ENCODE data around the gene GUK1. TPM values are rescaled to one million over a fixed set of nuclear protein-coding genes. Genes with fewer than 3 reads are reported as not detected.

The GUK1 gene
- total RNA-seq, 1 donor from 2014 or later: 87.7 TPM

DNA sequence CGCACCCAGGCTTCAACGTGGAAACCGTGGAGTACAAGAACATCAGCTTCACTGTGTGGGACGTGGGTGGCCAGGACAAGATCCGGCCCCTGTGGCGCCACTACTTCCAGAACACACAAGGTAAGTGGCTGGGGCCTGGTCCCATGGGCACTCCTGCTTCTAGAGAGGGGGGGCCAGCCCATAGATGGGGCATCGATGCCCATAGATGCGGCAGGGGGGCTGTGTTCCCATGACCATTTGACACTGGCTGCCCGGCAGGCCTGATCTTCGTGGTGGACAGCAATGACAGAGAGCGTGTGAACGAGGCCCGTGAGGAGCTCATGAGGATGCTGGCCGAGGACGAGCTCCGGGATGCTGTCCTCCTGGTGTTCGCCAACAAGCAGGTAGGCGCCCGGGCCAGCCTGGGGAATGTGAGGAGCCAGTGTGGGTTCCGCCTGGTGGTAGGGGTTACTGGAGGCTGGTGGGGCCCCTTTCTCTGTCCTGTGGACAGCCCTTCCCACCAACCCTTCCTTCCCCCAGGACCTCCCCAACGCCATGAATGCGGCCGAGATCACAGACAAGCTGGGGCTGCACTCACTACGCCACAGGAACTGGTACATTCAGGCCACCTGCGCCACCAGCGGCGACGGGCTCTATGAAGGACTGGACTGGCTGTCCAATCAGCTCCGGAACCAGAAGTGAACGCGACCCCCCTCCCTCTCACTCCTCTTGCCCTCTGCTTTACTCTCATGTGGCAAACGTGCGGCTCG is 42.6 kb upstream of the GUK1 start:
- peaks cover 52% of the 10 kb centered on the region for H3K36me3 Mint-ChIP-seq

DNA sequence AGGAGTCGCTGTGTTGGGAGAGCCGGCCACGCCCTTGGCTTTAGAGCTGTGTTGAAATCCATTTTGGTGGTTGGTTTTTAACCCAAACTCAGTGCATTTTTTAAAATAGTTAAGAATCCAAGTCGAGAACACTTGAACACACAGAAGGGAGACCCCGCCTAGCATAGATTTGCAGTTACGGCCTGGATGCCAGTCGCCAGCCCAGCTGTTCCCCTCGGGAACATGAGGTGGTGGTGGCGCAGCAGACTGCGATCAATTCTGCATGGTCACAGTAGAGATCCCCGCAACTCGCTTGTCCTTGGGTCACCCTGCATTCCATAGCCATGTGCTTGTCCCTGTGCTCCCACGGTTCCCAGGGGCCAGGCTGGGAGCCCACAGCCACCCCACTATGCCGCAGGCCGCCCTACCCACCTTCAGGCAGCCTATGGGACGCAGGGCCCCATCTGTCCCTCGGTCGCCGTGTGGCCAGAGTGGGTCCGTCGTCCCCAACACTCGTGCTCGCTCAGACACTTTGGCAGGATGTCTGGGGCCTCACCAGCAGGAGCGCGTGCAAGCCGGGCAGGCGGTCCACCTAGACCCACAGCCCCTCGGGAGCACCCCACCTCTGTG is 41.7 kb upstream of the GUK1 start:
- Mint-ChIP-seq H3K4me3 (no peak overlapping the region), H3K4me1 (peaks cover 14% of the 10 kb centered on the region), H3K27me3 (ENCODE audit: insufficient read depth, low read depth) (peaks cover 3% of the 10 kb centered on the region), H3K9me3 (peaks cover 23% of the 10 kb centered on the region), H3K27ac (peak overlapping the region; percentile 25), H3K36me3 (peaks cover 48% of the 10 kb centered on the region)
- H3K9ac ChIP-seq: no peak overlapping the region
- no peak overlapping the region for H3K4me2 ChIP-seq
- peaks cover 52% of the 10 kb centered on the region for H4K20me1 ChIP-seq (ENCODE audit: low read depth)
- H3F3A ChIP-seq (ENCODE audit: low read depth): peaks cover 7% of the 10 kb centered on the region
- no peak overlapping the region for H3K27ac ChIP-seq
- DNase-seq (ENCODE audit: low spot score): no peak
- peaks cover 55% of the 10 kb centered on the region for H3K79me2 ChIP-seq (ENCODE audit: low read depth)
- TF ChIP-seq EZH2phosphoT487 (IDR thresholded peaks at IDR 0.05) (no peak), EZH2 (IDR thresholded peaks at IDR 0.05) (no peak)
- TF ChIP-seq, protein P1, sequence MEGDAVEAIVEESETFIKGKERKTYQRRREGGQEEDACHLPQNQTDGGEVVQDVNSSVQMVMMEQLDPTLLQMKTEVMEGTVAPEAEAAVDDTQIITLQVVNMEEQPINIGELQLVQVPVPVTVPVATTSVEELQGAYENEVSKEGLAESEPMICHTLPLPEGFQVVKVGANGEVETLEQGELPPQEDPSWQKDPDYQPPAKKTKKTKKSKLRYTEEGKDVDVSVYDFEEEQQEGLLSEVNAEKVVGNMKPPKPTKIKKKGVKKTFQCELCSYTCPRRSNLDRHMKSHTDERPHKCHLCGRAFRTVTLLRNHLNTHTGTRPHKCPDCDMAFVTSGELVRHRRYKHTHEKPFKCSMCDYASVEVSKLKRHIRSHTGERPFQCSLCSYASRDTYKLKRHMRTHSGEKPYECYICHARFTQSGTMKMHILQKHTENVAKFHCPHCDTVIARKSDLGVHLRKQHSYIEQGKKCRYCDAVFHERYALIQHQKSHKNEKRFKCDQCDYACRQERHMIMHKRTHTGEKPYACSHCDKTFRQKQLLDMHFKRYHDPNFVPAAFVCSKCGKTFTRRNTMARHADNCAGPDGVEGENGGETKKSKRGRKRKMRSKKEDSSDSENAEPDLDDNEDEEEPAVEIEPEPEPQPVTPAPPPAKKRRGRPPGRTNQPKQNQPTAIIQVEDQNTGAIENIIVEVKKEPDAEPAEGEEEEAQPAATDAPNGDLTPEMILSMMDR (IDR thresholded peaks at IDR 0.05): no peak
- no peak overlapping the region for H2AFZ ChIP-seq (replicated peaks)
- H3K9me3 ChIP-seq (ENCODE audit: low read depth): no peaks in the 10 kb centered on the region
- no peaks in the 10 kb centered on the region for H3K27me3 ChIP-seq
- peaks cover 3% of the 10 kb centered on the region for H3K4me1 ChIP-seq
- no peak overlapping the region for H3K4me3 ChIP-seq
- no peaks in the 10 kb centered on the region for H3K36me3 ChIP-seq

More for the DNA sequence above, 42.6 kb upstream of the GUK1 start:
- Histone ChIP-seq H3K36me3 (no peaks in the 10 kb centered on the region), H2AFZ (replicated peaks) (no peak overlapping the region), H4K20me1 (ENCODE audit: low read depth) (peaks cover 55% of the 10 kb centered on the region), H3K4me2 (no peak overlapping the region), H3K4me1 (peaks cover 3% of the 10 kb centered on the region), H3K9me3 (ENCODE audit: low read depth) (no peaks in the 10 kb centered on the region), H3K4me3 (no peak overlapping the region), H3K27me3 (no peaks in the 10 kb centered on the region), H3K9ac (no peak overlapping the region), H3F3A (ENCODE audit: low read depth) (peaks cover 7% of the 10 kb centered on the region), H3K27ac (no peak overlapping the region), H3K79me2 (ENCODE audit: low read depth) (peaks cover 61% of the 10 kb centered on the region)
- no peak for DNase-seq (ENCODE audit: low spot score)
- H3K4me3 Mint-ChIP-seq: no peak overlapping the region
- no peak overlapping the region for H3K27ac Mint-ChIP-seq
- H3K9me3 Mint-ChIP-seq: peaks cover 26% of the 10 kb centered on the region
- TF ChIP-seq, protein P1 (IDR thresholded peaks at IDR 0.05): no peak
- TF ChIP-seq EZH2 (IDR thresholded peaks at IDR 0.05) (no peak), EZH2phosphoT487 (IDR thresholded peaks at IDR 0.05) (no peak)
- peaks cover 12% of the 10 kb centered on the region for H3K4me1 Mint-ChIP-seq
- H3K27me3 Mint-ChIP-seq (ENCODE audit: insufficient read depth, low read depth): peaks cover 3% of the 10 kb centered on the region

DNA sequence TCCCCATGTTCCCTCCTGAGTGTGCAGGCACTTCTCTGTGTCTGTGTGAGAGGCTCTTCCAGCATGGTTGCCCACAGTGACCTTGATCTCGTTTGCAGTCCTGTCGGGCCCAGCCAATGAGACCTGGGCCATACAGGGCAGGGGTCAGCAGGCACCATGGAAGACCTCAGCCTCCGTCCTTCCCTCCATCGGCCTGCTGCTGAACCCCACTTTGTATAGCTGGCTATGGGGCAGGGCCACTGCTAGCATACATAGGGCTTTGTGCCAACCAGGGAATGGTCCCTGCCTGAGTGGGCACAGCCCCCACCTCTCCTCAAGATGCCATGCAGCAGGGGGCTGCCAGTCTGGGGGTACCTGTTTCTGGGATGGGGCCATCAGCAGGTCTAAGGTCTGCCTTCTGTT is 40.7 kb upstream of the GUK1 start:
- H3K9me3 Mint-ChIP-seq: peaks cover 15% of the 10 kb centered on the region
- TF ChIP-seq EZH2 (IDR thresholded peaks at IDR 0.05): no peak
- TF ChIP-seq, protein P1 (IDR thresholded peaks at IDR 0.05): no peak
- no peak for TF ChIP-seq EZH2phosphoT487 (IDR thresholded peaks at IDR 0.05)
- no peak overlapping the region for H3K27ac ChIP-seq
- no peak overlapping the region for H3K9ac ChIP-seq
- peaks cover 8% of the 10 kb centered on the region for H3K4me1 ChIP-seq
- H3K79me2 ChIP-seq (ENCODE audit: low read depth): peaks cover 46% of the 10 kb centered on the region
- no peaks in the 10 kb centered on the region for H3K27me3 ChIP-seq
- H3K4me2 ChIP-seq: no peak overlapping the region
- H3K36me3 ChIP-seq: no peaks in the 10 kb centered on the region
- no peak overlapping the region for H3K4me3 Mint-ChIP-seq
- H4K20me1 ChIP-seq (ENCODE audit: low read depth): peaks cover 52% of the 10 kb centered on the region
- peaks cover 23% of the 10 kb centered on the region for H3K4me1 Mint-ChIP-seq
- H3K27me3 Mint-ChIP-seq (ENCODE audit: insufficient read depth, low read depth): peaks cover 6% of the 10 kb centered on the region
- no peak overlapping the region for H2AFZ ChIP-seq (replicated peaks)
- no peak overlapping the region for H3K4me3 ChIP-seq
- H3F3A ChIP-seq (ENCODE audit: low read depth): peaks cover 16% of the 10 kb centered on the region
- peaks cover 44% of the 10 kb centered on the region for H3K36me3 Mint-ChIP-seq
- no peak for DNase-seq (ENCODE audit: low spot score)
- H3K9me3 ChIP-seq (ENCODE audit: low read depth): no peaks in the 10 kb centered on the region
- no peak overlapping the region for H3K27ac Mint-ChIP-seq
